ENCODE data around the gene MOB2. TPM values are rescaled to one million over a fixed set of nuclear protein-coding genes. Genes with fewer than 3 reads are reported as not detected.
A peak's percentile ranks its signal among the peaks of the same experiment; 100 is the strongest.

The MOB2 gene
- total and polyA plus RNA-seq, 4 donors = 8.3 to 18.5 (median 14.8) TPM

GRCh38 chr11:1453611-1454034 lies 33.0 kb downstream of the MOB2 start:
- no peak overlapping the region for H3K27ac ChIP-seq (ENCODE audit: low read depth in 1 of 2, low read length in 2 of 2)
- no peak for DNase-seq (ENCODE audit: low spot score)
- TF ChIP-seq GABPA (IDR thresholded peaks at IDR 0.05 in 1 of 2, conservative IDR thresholded peaks at IDR 0.05 in 1 of 2) (no peak), RAD21 (IDR thresholded peaks at IDR 0.05) (peak; percentile 51 to 72)
- TF ChIP-seq, protein P1, sequence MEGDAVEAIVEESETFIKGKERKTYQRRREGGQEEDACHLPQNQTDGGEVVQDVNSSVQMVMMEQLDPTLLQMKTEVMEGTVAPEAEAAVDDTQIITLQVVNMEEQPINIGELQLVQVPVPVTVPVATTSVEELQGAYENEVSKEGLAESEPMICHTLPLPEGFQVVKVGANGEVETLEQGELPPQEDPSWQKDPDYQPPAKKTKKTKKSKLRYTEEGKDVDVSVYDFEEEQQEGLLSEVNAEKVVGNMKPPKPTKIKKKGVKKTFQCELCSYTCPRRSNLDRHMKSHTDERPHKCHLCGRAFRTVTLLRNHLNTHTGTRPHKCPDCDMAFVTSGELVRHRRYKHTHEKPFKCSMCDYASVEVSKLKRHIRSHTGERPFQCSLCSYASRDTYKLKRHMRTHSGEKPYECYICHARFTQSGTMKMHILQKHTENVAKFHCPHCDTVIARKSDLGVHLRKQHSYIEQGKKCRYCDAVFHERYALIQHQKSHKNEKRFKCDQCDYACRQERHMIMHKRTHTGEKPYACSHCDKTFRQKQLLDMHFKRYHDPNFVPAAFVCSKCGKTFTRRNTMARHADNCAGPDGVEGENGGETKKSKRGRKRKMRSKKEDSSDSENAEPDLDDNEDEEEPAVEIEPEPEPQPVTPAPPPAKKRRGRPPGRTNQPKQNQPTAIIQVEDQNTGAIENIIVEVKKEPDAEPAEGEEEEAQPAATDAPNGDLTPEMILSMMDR (IDR thresholded peaks at IDR 0.05; ENCODE audit: low read depth, low read length, missing input control) = peak; percentile 27
- H3K4me3 ChIP-seq (ENCODE audit: low read depth in 1 of 3, low read length in 3 of 3) = no peak overlapping the region
- 17% methylated on average over 17 of the region's 17 CpGs for WGBS
- H3K4me1 ChIP-seq (ENCODE audit: control insufficient read depth in 4 of 4, insufficient read depth in 4 of 4, low read length in 3 of 4) = no peaks in the 10 kb centered on the region
- H3K36me3 ChIP-seq (ENCODE audit: control insufficient read depth in 4 of 4, insufficient read depth in 3 of 4, low read depth in 1 of 4, low read length in 3 of 4) = peaks cover 0 to 2% (median 0%) of the 10 kb centered on the region in 4 donors
- no peak overlapping the region for H3K9ac ChIP-seq (ENCODE audit: low read depth in 1 of 2, low read length in 2 of 2)
- no peaks in the 10 kb centered on the region for H3K27me3 ChIP-seq (ENCODE audit: control insufficient read depth in 4 of 4, insufficient read depth in 4 of 4, low read length in 3 of 4)
- H3K9me3 ChIP-seq (ENCODE audit: control insufficient read depth in 4 of 4, low read length in 3 of 4) = no peaks in the 10 kb centered on the region

GRCh38 chr11:1452744-1453143 lies 33.8 kb downstream of the MOB2 start:
- DNase-seq (ENCODE audit: low spot score) = no peak
- Histone ChIP-seq H3K9ac (ENCODE audit: low read depth in 1 of 2, low read length in 2 of 2) (no peak overlapping the region), H3K36me3 (ENCODE audit: control insufficient read depth in 4 of 4, insufficient read depth in 3 of 4, low read depth in 1 of 4, low read length in 3 of 4) (peaks cover 0 to 2% (median 0%) of the 10 kb centered on the region in 4 donors), H3K4me3 (ENCODE audit: low read depth in 1 of 3, low read length in 3 of 3) (no peak overlapping the region), H3K27me3 (ENCODE audit: control insufficient read depth in 4 of 4, insufficient read depth in 4 of 4, low read length in 3 of 4) (no peaks in the 10 kb centered on the region), H3K4me1 (ENCODE audit: control insufficient read depth in 4 of 4, insufficient read depth in 4 of 4, low read length in 3 of 4) (no peaks in the 10 kb centered on the region), H3K9me3 (ENCODE audit: control insufficient read depth in 4 of 4, low read length in 3 of 4) (no peaks in the 10 kb centered on the region), H3K27ac (ENCODE audit: low read depth in 1 of 2, low read length in 2 of 2) (no peak overlapping the region)
- no peak for TF ChIP-seq GABPA (IDR thresholded peaks at IDR 0.05 in 1 of 2, conservative IDR thresholded peaks at IDR 0.05 in 1 of 2)
- 67% methylated on average over 13 of the region's 13 CpGs for WGBS

- no peak for TF ChIP-seq JUND (IDR thresholded peaks at IDR 0.05)
- H3K9me3 ChIP-seq (ENCODE audit: control insufficient read depth in 4 of 4, low read length in 3 of 4) = no peaks in the 10 kb centered on the region
- H3K4me3 ChIP-seq (ENCODE audit: low read depth in 1 of 3, low read length in 3 of 3) = no peak overlapping the region
- H3K27ac ChIP-seq (ENCODE audit: low read depth in 1 of 2, low read length in 2 of 2) = no peak overlapping the region
- 83% methylated on average over 27 of the region's 27 CpGs for WGBS
- no peak for DNase-seq (ENCODE audit: low spot score)
- H3K9ac ChIP-seq (ENCODE audit: low read depth in 1 of 2, low read length in 2 of 2) = no peak overlapping the region
- peaks cover 0 to 2% (median 0%) of the 10 kb centered on the region in 4 donors for H3K36me3 ChIP-seq (ENCODE audit: control insufficient read depth in 4 of 4, insufficient read depth in 3 of 4, low read depth in 1 of 4, low read length in 3 of 4)
- no peaks in the 10 kb centered on the region for H3K4me1 ChIP-seq (ENCODE audit: control insufficient read depth in 4 of 4, insufficient read depth in 4 of 4, low read length in 3 of 4)
- H3K27me3 ChIP-seq (ENCODE audit: control insufficient read depth in 4 of 4, insufficient read depth in 4 of 4, low read length in 3 of 4) = no peaks in the 10 kb centered on the region
Measured at GRCh38 chr11:1451781-1452470, 34.7 kb downstream of the MOB2 start.

DNA sequence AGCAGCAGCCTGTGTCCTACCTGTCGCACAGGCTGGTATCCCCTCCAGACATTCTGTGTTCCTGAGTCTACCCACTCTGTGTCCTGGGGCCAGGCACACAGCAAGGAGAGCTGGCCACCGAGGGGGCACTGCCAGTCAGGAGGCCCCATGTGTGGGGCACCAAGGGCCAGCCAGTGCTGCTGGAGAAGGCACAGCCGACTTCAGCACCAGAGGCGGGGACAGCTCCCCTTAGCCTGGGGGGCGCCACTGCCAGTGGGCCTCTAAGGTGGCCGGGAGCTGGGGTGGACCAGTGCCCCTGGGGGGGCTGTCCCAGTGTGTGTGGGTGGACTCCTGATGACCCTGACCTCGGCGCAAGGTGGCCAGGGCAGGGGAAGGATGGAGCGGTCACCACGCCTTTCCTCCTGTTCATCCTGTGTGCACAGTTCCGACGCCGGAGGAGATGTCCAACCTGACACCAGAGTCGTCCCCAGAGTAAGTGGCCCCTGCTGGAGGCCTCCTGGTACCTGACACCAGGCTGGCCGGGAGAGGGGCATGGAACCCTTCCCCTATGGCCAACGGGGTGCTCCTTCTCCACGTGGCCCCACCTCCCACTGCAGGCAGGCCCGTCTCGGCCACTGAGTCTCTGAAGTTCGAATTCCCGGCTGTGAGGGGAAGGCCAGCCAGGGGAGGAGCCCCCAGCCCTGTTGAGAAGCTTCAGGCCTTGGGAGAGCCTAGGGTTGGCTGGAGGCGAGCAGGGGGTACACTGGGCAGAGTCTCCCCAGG lies 35.4 kb downstream of the MOB2 start:
- H3K9ac ChIP-seq (ENCODE audit: low read depth in 1 of 2, low read length in 2 of 2) = no peak overlapping the region
- H3K27me3 ChIP-seq (ENCODE audit: control insufficient read depth in 4 of 4, insufficient read depth in 4 of 4, low read length in 3 of 4) = no peaks in the 10 kb centered on the region
- WGBS = 82% methylated on average over 22 of the region's 22 CpGs
- no peak for DNase-seq (ENCODE audit: low spot score)
- H3K4me1 ChIP-seq (ENCODE audit: control insufficient read depth in 4 of 4, insufficient read depth in 4 of 4, low read length in 3 of 4) = no peaks in the 10 kb centered on the region
- H3K4me3 ChIP-seq (ENCODE audit: low read depth in 1 of 3, low read length in 3 of 3) = no peak overlapping the region
- H3K36me3 ChIP-seq (ENCODE audit: control insufficient read depth in 4 of 4, insufficient read depth in 3 of 4, low read depth in 1 of 4, low read length in 3 of 4) = peaks cover 0 to 2% (median 0%) of the 10 kb centered on the region in 4 donors
- no peaks in the 10 kb centered on the region for H3K9me3 ChIP-seq (ENCODE audit: control insufficient read depth in 4 of 4, low read length in 3 of 4)
- TF ChIP-seq, protein P2, sequence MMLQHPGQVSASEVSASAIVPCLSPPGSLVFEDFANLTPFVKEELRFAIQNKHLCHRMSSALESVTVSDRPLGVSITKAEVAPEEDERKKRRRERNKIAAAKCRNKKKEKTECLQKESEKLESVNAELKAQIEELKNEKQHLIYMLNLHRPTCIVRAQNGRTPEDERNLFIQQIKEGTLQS (IDR thresholded peaks at IDR 0.05) = no peak
- TF ChIP-seq, protein P3, sequence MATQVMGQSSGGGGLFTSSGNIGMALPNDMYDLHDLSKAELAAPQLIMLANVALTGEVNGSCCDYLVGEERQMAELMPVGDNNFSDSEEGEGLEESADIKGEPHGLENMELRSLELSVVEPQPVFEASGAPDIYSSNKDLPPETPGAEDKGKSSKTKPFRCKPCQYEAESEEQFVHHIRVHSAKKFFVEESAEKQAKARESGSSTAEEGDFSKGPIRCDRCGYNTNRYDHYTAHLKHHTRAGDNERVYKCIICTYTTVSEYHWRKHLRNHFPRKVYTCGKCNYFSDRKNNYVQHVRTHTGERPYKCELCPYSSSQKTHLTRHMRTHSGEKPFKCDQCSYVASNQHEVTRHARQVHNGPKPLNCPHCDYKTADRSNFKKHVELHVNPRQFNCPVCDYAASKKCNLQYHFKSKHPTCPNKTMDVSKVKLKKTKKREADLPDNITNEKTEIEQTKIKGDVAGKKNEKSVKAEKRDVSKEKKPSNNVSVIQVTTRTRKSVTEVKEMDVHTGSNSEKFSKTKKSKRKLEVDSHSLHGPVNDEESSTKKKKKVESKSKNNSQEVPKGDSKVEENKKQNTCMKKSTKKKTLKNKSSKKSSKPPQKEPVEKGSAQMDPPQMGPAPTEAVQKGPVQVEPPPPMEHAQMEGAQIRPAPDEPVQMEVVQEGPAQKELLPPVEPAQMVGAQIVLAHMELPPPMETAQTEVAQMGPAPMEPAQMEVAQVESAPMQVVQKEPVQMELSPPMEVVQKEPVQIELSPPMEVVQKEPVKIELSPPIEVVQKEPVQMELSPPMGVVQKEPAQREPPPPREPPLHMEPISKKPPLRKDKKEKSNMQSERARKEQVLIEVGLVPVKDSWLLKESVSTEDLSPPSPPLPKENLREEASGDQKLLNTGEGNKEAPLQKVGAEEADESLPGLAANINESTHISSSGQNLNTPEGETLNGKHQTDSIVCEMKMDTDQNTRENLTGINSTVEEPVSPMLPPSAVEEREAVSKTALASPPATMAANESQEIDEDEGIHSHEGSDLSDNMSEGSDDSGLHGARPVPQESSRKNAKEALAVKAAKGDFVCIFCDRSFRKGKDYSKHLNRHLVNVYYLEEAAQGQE (IDR thresholded peaks at IDR 0.05) = peak; percentile 96
- no peak overlapping the region for H3K27ac ChIP-seq (ENCODE audit: low read depth in 1 of 2, low read length in 2 of 2)

Data from liver (tissue), 9 donors.